NCI-H345 treated with DMSO at 0.1 percent for 48 hours (cell line): ENCODE data around the gene MRPL17.
"Not testable (repeated sequence)": the region's sequence is repeated elsewhere in the genome, so short reads cannot be mapped to it uniquely, and the experiment has no call there.

Experiments used
- DNase-seq: peaks from one replicate; lab custom pipeline; 2025; ENCODE audit not compliant: unreplicated experiment; lab: John Stamatoyannopoulos, UW

Gene MRPL17

DNA sequence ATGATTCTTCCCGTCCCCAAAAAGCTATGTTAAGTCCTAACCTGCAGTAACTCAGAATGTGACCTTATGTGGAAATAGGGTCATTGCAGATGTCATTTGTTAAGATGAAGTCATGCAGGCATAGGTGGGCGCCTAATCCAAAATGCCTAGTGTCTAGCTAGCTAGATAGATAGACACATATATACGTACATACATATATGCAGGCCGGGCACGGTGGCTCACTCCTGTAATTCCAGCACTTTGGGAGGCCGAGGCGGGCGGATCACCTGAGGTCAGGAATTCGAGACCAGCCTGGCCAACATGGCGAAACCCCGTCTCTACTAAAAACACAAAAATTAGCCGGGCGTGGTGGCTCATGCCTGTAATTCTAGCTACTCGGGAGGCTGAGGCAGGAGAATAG is 928 bp upstream of the MRPL17 start:
- DNase-seq: not testable (repeated sequence)

DNA sequence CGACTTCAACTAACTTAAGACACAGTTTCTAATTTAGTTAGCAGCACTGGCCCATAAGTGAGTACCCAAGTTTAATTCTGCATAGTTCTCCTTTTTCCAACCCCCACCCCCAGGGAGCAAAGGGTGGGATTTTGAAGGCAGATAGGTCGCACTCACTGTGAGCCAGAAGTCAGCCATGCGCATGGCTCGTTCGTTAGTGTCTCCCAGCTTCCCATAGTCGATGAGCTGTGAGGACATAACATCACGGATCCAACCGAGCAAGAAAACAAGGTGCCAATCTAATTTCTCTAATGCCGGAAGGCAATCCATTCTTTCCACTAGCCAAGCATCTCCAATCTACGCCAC is 577 bp downstream of the MRPL17 start:
- DNase-seq: no peak

DNA sequence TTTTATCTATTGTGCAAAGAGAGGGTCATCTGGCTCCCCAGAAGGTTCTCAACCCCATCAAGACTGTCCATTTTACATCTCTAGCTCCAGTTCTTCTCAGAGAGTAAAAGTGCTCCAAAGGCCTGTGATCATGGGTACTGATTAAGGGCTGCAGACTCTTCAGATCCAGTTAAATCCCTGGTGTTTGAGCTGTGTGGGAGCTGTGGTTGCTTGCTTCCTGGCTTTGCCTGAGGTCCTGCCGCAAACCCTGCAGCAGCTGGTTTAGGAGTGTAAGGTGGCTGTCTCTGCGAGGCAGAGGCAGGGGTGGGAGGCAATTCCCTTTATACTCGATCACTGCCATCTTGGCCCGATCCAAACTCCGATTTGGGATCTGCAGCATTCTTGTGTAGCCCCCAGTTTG is 1.2 kb downstream of the MRPL17 start:
- no peak for DNase-seq

DNA sequence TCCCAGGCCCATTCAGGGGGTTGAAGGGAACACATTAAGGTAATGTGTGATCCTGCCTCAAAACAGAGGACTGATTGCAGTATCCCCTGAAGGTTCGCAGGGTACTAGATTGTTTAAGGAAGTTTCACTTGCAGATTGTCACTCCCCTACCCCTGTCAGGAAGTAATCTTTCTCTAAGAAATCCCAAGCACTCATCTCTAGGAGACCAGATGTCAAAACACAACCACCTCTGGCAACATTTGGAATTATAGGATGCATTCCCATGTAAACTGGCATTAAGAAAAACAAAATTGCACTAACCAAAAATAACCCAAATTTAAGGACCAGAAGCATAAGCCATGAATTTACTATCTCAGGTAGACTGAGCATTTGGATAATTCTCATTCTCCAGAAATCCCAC is 1.6 kb downstream of the MRPL17 start:
- no peak for DNase-seq

DNA sequence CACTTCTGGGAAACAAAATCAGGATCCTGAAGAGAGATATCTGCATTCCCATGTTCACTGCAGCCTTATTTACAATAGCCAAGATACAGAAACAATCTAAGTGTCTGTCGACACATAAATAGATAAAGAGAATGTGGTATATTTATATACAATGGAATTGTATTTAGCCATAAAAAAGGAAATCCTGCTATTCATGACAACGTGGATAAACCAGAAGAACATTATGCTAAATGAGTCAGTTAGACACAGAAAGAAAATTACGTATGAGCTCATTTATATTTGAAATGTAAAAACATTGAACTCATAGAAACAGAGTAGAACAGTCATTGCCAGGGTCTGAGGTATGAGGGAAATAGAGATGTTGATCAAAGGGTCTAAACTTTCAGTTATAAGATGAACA is 6.1 kb downstream of the MRPL17 start:
- DNase-seq: no peak

DNA sequence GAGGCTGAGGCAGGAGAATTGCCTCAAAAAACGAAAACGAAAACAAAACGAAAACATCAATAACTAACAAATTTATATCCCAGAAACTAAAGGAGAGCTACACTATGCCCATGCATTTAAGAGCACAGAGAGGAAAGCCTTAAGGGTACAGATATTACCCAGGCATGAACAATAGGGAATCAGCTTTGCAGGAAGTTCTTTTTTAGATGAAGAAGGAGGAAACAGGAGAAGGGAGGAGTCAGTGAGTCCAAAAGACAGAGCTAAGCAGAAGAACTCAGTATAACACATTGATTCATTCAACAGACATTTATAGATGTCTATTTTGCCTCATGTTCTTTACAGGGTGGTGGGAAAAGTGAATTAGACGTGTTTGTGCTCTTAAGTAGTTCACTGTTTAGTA is 8.3 kb downstream of the MRPL17 start:
- no peak for DNase-seq

DNA sequence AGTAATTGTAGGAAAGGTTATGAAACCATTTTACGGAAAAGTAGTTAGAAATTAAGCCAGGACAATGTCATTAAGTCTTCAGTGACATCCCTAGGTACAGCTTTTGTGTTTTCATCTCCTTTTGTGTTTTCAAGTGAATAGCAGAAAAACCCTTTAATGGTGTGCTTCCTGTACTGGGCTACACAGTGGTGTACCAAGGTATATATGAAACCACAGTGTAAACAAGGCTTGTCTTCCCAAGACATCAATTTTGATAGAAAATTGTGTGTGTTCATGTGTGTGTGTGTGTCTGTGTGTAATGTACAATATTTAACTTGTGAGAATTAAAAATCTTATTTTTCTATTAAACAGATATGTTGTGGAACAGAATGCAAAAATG is 8.9 kb downstream of the MRPL17 start:
- no peak for DNase-seq

DNA sequence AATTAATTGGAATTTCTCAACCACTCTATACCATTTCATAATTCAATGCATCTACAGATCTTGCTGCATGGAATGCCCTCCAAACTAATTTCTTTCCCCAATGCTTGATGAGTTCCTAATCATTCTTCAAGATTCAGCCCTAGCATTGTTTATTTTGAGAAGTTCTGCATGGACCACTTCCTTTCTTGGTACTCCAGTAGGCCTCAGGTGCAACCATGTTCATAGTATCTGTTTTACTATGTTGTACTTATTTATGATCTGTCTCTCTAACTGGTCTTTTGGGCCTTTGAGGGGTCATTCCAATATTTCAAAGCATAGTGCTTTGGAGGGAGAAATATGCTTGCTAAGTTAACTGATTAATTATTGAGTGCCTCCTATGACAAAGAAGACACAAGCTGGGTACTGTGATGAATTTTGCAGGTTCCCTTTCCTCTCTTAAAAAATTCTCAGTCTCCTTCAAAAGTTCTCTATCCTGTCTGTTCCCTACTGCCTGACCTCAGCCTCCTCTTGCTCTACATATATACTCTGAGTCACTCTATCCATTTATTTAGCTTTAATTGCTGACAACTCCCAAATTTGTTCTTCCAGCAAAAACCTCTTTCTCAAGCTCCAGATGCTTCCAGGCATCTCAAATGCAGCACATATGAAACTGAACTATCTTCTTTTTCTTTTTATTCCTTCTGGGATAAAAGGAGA is 9.5 kb downstream of the MRPL17 start:
- DNase-seq: no peak

DNA sequence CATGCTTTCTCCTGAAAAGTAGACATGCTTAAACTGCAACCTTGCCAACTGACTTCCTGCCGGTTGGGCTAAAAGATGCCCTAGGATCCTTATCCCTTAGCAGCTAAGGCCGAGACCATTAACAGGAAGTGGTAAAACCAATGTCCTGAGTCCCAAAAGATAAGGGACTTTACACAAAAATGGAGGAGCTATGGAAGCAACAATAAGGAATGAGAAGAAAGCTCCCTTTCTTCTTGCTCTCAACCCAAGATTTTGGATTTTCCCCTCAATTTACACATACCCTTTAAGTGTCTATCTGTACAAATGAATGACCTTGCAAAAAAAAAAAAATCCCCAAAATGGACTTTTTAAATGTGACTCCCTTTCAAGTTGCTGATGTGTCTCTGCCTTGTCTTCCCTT is 11.1 kb downstream of the MRPL17 start:
- DNase-seq: no peak

DNA sequence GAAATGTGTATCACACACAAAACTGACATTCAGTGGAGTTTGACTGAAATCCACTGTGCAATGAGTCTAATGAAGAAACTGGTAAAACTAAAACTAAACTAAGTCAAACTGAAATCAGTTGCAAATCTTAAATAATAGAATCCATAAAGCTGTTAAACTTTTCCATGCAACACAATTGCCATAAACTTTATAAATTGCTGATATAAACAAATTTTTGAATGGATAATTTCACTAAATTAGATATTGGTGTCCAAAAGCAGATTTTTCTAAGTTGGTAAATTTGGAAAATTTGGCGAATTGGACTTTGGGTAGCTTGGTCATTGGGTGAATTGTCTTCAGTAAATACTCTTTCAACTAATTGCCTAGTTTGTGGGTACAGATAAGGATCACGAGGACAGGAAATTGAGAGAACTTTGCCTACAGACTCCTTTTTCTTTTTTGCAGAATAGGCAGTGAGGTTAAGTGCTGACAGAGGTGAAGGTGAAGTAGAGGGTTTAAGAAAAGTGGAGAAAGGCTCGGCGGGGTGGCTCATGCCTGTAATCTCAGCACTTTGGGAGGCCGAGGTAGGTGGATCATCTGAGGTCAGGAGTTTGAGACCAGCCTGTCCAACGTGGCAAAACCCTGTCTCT is 12.8 kb downstream of the MRPL17 start:
- no peak for DNase-seq

DNA sequence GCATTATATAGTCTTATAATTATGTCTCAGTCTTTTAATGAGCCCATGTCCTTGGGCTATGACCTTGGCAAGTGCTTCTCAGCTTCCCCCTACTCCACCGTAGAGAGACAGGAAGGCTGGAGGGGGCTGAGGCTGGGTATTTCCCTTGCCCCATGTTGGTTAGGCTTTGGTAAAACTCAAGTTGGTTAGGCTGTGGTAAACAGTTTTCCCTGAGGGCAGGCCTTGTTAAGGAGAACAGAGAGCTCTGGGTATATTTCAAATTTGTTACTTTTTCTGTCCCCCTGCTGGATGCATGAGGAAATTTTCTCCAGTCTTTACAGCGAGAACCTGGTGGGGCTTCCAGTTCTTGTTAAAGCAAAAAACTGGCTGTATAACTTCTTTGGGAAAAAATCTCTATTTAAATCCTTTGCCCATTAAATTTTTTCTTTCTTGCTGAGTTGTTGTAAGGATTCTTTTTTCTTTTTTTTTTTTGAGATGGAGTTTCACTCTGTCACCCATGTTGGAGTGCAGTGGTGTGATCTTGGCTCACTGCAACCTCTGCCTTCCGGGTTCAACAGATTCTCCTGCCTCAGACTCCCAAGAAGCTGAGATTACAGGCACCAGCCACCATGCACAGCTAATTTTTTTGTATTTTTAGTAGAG is 15.3 kb downstream of the MRPL17 start:
- no peak for DNase-seq

DNA sequence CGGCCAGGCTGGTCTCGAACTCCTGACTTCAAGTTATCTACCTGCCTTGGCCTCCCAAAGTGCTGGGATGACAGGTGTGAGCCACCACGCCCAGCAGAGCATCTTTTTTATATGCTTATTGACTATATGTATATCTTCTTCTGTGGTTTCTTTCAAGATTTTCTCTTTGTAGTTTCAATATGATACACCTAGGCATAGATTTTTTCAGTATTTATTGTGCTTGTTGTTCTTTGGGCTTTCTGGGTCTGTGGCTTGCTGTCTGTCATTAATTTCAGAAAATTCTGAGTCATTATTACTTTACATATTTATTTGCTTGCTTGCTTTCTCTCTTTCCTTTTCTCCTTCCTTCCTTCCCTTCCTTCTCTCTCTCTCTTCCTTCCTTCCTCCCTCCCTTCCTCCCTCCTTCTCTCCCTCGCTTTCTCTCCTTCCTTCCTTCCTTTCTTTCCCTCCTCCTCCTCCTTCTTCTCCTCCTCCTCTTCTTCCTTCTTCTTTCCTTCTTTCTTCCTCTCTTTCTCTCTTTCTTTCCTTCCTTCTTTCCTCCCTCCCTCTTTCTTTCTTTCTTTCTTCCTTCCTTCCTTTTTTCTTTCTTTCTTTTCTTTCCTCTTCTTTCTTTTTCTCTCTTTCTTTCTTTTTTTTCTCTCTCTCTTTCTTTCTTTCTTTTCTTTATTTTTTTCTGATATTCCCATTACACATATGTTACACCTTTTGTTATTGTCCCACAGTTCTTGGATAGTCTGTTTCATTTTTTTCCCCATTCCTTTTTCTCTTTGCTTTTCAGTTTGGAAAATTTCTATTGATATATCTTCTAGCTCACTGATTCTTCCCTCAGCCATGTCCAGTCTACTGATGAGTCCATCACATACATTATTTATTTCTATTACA is 16.6 kb downstream of the MRPL17 start:
- DNase-seq: no peak

DNA sequence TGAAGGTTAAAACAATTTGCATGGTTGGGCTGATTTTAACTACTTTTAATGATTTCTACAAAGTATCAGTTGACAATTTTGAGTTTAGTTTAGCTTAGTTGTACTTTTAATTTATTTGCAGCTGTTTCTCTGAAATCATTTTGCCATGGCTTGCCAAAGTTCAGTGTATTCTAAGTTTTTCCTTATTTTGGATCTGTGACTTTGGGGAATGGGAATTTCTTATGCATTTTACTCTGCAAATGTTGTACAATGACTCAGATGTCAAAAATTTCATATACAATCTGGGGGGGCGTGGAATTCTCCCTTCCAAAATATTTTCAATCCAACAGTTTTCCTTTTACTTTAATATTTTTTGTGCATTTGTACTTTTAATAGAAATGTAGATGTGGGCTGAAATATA is 18.6 kb downstream of the MRPL17 start:
- DNase-seq: no peak

DNA sequence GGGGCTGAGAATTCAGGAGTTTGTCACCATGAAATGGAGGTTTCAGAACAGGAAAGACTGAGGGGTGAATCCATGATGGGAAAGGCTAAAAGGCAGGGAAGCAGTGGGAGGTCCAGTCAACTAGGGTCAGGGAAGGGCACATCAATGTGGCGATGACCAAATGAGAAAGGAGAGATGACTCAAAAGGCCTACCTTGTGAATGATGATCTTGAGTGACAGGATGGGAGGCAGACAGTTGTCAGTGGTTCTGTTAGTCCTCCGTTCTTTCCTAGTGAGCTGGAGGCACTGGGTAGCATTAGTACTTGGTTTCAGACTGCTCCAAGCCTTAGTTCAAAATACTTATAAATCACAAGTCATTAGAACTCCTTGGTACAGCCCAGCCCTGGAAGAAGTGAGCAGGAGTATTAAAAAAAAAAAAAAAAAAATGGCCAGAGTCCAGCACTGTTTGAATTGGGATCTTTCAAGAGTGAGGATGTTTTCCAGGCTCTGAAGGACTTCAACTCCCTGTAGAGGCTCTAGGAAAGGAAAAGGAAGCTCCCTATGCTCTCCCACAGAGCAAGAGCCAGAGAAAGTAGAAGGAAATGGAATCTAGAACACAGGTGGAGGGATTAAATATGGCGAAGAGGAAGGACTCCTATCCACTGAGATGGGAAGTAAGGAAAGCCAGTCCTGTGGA is 19.2 kb downstream of the MRPL17 start:
- DNase-seq: no peak

DNA sequence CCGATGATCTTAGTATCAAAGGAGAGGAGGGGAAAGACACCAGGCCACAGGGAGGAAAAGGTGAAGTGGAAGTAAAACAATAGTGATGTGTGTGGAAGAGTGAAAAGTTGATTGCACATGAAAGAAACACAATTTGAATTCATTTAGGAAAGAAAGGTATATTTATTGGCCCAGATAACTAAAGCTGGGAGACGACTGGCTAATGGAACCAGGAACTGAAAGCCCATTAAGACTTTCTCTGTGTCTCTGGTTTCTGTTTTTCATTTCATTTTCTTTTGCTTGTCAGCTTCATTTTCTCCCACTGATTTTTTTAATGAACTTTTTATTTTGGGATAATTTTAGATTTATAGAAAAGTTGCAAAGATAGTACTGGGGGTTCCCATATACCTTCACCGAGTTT is 22.4 kb downstream of the MRPL17 start:
- no peak for DNase-seq

DNA sequence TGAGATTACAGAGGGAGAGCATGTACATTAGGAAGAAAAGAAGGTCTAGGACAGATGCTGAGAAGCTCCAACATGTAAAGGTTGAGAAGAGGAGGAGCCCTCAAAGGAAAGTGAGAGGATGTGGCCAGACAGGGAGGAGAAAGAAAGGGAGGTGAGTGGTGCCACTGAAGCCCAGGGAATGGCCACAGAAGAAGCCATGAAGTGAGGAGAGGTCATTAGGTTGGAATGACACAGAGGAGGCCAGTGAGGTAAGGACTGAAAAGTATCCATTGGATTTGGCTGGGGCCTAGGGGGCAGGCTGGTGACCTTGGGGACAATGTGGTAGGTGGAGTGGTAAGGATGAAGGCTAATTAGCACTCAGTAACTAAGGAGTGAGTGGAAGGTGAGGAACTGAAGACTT is 24.5 kb downstream of the MRPL17 start:
- DNase-seq: no peak

DNA sequence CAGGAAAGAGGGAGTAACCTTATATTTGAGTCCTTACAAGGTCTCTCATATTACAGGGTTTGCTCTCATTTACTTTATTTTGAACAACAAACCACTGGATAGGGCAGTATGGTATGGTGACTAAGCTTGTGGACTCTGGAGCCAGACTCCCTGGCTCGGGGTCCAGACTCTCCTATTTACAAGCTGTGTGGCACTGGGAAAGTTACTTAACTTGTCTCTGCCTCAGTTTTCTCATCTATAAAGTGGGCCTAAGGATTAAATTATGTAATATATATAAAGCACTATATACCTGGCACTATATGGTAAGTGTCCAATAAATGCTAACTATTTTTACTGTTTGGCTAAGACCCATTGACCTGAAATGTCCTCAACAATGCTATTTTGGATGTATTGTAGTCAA is 25.8 kb downstream of the MRPL17 start:
- no peak for DNase-seq

DNA sequence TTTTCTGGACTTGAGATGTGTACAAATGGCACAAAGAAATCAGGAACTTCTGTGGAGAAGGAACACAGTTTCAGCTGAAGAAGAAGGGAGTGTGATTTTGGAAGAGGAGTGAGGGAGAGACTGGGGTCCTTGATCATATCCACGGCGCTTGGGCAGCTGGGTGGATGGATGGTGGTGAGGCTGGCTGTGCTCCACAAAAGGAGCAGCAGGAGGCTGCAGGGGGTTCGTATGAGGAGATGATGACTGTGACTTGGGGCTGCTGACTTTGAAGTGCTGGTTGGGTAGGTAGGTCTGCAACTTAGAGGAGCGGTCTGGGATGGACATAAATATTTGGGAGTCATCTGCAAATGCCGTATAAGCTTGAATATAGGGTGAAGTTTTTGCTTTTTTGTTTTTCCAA is 26.2 kb downstream of the MRPL17 start:
- no peak for DNase-seq

DNA sequence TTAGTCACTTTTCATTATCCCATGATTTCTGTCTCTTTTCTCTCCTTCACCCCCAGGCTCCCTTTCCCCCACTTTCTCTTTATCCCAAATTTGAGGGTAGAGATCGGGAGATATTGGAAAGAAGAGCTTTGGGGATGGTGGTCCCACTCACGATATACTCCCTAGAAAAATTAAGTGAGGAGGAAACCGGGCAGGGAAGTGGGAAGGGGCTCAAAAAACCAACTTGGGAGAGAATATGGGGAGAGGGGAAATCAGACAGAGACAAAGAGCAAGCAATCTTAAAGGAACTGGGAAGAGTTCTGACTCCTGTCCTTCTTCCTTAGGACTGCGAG is 26.6 kb downstream of the MRPL17 start:
- no peak for DNase-seq

DNA sequence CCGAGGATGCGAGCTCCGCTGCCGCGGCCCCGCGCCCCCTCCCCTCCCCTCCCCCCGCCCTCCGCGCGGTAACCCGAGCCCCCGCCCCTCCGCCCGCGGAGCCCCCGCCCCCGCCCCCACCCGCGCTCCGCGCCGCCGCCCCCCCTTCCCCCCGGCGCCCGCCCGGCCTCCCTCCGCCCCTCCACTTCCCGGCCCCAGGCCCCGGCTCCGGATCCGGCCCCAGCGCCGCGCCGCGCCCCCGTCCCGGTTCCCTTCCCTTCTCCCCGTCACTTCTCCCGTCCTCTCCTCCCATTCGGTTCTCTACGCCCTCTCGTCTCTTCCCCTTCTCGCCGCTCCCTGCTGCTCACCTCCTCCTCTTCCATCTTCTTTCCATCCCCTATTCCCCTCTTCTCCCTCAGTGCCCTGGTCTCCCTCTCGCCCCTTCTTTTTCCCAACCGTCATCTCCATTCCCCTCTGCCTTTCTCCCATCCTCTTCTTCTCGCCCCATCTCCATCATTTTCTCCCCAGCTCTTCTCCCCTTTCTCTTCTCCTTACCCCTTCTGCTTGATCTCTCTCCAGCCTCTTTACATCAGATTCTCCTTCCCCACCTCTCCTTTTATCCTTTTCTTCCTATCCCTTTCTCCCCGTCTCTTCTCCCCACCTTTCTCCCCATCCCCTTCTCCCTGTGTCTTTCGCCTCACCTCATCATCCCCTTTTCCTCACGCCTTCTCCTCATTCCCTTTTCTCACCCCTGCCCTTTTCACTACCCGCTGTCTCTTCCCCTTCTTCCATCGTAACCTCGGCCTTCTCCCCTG is 27.2 kb downstream of the MRPL17 start, which contains the start of gene DCHS1:
DCHS1 (minus strand) TSS at position 20 of the 794 bp plus-strand sequence. CDS start 14,196 bp downstream, outside the sequence.
- DNase-seq: no peak
